Activated naive CD8-positive, alpha-beta T cell treated with anti-CD3 and anti-CD28 coated beads, Interleukin-2, amount 50 U/mL, for 24 hours (primary cell): ENCODE data around the gene FMR1.

Experiments used
- ATAC-seq: fragments of 150-1000 bp; cut with Tn5 transposase; one replicate; pipeline ENCODE4 v1.10.0; 2021
- DNase-seq: peaks from one replicate; pipeline ENCODE4 v3.0.0; 2021
- H3K27ac Mint-ChIP-seq: one replicate; pipeline ENCODE4 v1.8.0; 2021; ENCODE audit warnings: mild to moderate bottlenecking, mixed read lengths
- H3K27me3 Mint-ChIP-seq: one replicate; pipeline ENCODE4 v1.8.0; 2021; ENCODE audit warnings: mixed read lengths
- H3K36me3 Mint-ChIP-seq: one replicate; pipeline ENCODE4 v1.8.0; 2021; ENCODE audit warnings: low read depth, mixed read lengths
- H3K4me1 Mint-ChIP-seq: one replicate; pipeline ENCODE4 v1.8.0; 2021; ENCODE audit warnings: mixed read lengths
- H3K4me3 Mint-ChIP-seq: one replicate; pipeline ENCODE4 v1.8.0; 2021; ENCODE audit warnings: mild to moderate bottlenecking, moderate library complexity, mixed read lengths
- H3K9me3 Mint-ChIP-seq: one replicate; pipeline ENCODE4 v1.8.0; 2021; ENCODE audit warnings: mixed read lengths

FMR1 gene

GRCh38 chrX:147945286-147945685 lies 33.6 kb downstream of the FMR1 start:
- H3K36me3 Mint-ChIP-seq: peaks cover 26% of the 10 kb centered on the region
- no peak overlapping the region for H3K27ac Mint-ChIP-seq
- H3K27me3 Mint-ChIP-seq: no peaks in the 10 kb centered on the region
- no peaks in the 10 kb centered on the region for H3K9me3 Mint-ChIP-seq
- DNase-seq: no peak
- no peak overlapping the region for H3K4me3 Mint-ChIP-seq
- H3K4me1 Mint-ChIP-seq: no peaks in the 10 kb centered on the region
- no peak for ATAC-seq

GRCh38 chrX:147948531-147948930 lies 36.8 kb downstream of the FMR1 start:
- Mint-ChIP-seq H3K36me3 (peaks cover 20% of the 10 kb centered on the region), H3K27me3 (no peaks in the 10 kb centered on the region), H3K9me3 (no peaks in the 10 kb centered on the region), H3K4me1 (no peaks in the 10 kb centered on the region), H3K4me3 (no peak overlapping the region), H3K27ac (no peak overlapping the region)
- DNase-seq: no peak
- no peak for ATAC-seq

GRCh38 chrX:147950352-147950751 lies 38.6 kb downstream of the FMR1 start:
- H3K27ac Mint-ChIP-seq: no peak overlapping the region

GRCh38 chrX:147953976-147954375 lies 42.3 kb downstream of the FMR1 start:
- Mint-ChIP-seq H3K27me3 (no peaks in the 10 kb centered on the region), H3K4me1 (no peaks in the 10 kb centered on the region), H3K36me3 (peaks cover 8% of the 10 kb centered on the region), H3K4me3 (no peak overlapping the region), H3K27ac (no peak overlapping the region), H3K9me3 (no peaks in the 10 kb centered on the region)
- DNase-seq (no peak), ATAC-seq (no peak)

More at GRCh38 chrX:147950352-147950751, 38.6 kb downstream of the FMR1 start:
- no peaks in the 10 kb centered on the region for H3K9me3 Mint-ChIP-seq
- DNase-seq (no peak), ATAC-seq (no peak)
- no peaks in the 10 kb centered on the region for H3K4me1 Mint-ChIP-seq
- no peaks in the 10 kb centered on the region for H3K27me3 Mint-ChIP-seq
- H3K36me3 Mint-ChIP-seq: peaks cover 17% of the 10 kb centered on the region
- H3K4me3 Mint-ChIP-seq: no peak overlapping the region

- no peak for ATAC-seq
Observed at GRCh38 chrX:147957291-147957690, 45.6 kb downstream of the FMR1 start.

GRCh38 chrX:147958291-147958690 lies 46.6 kb downstream of the FMR1 start:
- DNase-seq: no peak
- ATAC-seq: no peak
- H3K27ac Mint-ChIP-seq: no peak overlapping the region
- no peaks in the 10 kb centered on the region for H3K36me3 Mint-ChIP-seq
- no peaks in the 10 kb centered on the region for H3K27me3 Mint-ChIP-seq
- H3K9me3 Mint-ChIP-seq: no peaks in the 10 kb centered on the region
- H3K4me3 Mint-ChIP-seq: no peak overlapping the region
- H3K4me1 Mint-ChIP-seq: no peaks in the 10 kb centered on the region

More at GRCh38 chrX:147957291-147957690, 45.6 kb downstream of the FMR1 start:
- Mint-ChIP-seq H3K27ac (no peak overlapping the region), H3K27me3 (no peaks in the 10 kb centered on the region), H3K4me1 (no peaks in the 10 kb centered on the region), H3K9me3 (no peaks in the 10 kb centered on the region), H3K4me3 (no peak overlapping the region), H3K36me3 (no peaks in the 10 kb centered on the region)
- DNase-seq: no peak

- Mint-ChIP-seq H3K27me3 (no peaks in the 10 kb centered on the region), H3K36me3 (no peaks in the 10 kb centered on the region), H3K4me1 (no peaks in the 10 kb centered on the region), H3K4me3 (no peak overlapping the region), H3K9me3 (no peaks in the 10 kb centered on the region), H3K27ac (no peak overlapping the region)
- no peak for DNase-seq
- no peak for ATAC-seq
Observed at GRCh38 chrX:147960722-147961121, 49.0 kb downstream of the FMR1 start.

GRCh38 chrX:147962476-147962875 lies 50.8 kb downstream of the FMR1 start:
- no peak overlapping the region for H3K4me3 Mint-ChIP-seq

GRCh38 chrX:147978931-147979330 lies 67.2 kb downstream of the FMR1 start:
- no peak for DNase-seq
- no peaks in the 10 kb centered on the region for H3K4me1 Mint-ChIP-seq
- H3K27ac Mint-ChIP-seq: no peak overlapping the region

More at GRCh38 chrX:147962476-147962875, 50.8 kb downstream of the FMR1 start:
- Mint-ChIP-seq H3K27me3 (no peaks in the 10 kb centered on the region), H3K9me3 (no peaks in the 10 kb centered on the region), H3K36me3 (no peaks in the 10 kb centered on the region), H3K27ac (no peak overlapping the region), H3K4me1 (no peaks in the 10 kb centered on the region)
- ATAC-seq: no peak
- DNase-seq: no peak

GRCh38 chrX:147981038-147981752 lies 69.5 kb downstream of the FMR1 start, which contains the start of gene FMR1NB:
FMR1NB (plus strand) TSS chrX:147981337; CDS start chrX:147981403, 66 bp downstream.
- no peak within 1 kb of the TSS for H3K27ac Mint-ChIP-seq
- no peaks in the 10 kb centered on the region for H3K27me3 Mint-ChIP-seq
- no peak within 1 kb of the TSS for H3K4me3 Mint-ChIP-seq
- no peak for ATAC-seq
- DNase-seq: no peak
- H3K36me3 Mint-ChIP-seq: no peaks in the 10 kb centered on the region
- no peaks in the 10 kb centered on the region for H3K4me1 Mint-ChIP-seq
- H3K9me3 Mint-ChIP-seq: peaks cover 4% of the 10 kb centered on the region

More at GRCh38 chrX:147978931-147979330, 67.2 kb downstream of the FMR1 start:
- H3K4me3 Mint-ChIP-seq: no peak overlapping the region
- H3K9me3 Mint-ChIP-seq: peaks cover 3% of the 10 kb centered on the region
- ATAC-seq: no peak
- H3K36me3 Mint-ChIP-seq: no peaks in the 10 kb centered on the region
- H3K27me3 Mint-ChIP-seq: no peaks in the 10 kb centered on the region
